IPS DF 19.7 (cell line): ENCODE measurements around the gene CTNNA3.

Experiments used
- DNase-seq: peaks from one replicate; pipeline ENCODE4 v3.0.0-alpha.2; 2013; ENCODE audit warnings: low read depth, low spot score

Gene CTNNA3

DNA sequence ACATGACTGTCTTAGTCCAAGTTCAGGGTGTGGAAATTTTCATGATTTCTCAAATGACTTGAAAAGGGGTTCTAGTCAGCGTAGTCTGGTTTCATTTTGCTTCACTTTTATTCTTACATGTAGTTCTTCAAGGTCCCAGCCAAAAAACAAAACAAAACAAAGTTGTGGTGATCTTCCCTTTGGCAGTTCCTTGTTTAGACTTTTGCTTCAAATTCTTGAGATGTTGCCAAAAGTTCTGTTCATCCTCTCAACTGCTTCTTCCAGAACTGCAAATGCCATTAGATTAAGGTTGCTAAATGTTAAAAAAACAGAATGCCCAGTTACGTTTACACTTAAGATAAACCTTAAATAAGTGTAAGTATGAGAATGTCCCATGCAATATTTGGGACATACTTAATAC is 1140.9 kb downstream of the CTNNA3 start:
- no peak for DNase-seq

DNA sequence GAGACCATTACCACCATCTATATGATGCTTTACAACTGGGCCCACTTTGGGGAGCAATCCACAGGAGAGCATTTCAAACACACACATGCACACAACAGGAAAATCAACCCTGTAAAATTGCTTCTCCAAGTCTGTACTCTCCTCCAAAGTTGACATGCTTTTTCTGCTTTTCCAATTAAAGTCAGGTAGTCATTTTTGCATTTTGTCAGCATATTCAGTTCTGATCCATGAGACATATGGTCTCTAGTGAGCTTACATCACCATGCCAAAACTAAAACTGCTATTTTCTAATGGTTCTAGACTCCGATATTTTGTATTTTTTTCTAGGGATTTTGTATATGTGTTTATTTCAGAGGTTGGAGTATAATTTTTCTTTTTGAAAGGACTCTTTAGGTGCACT is 1143.7 kb downstream of the CTNNA3 start:
- no peak for DNase-seq

DNA sequence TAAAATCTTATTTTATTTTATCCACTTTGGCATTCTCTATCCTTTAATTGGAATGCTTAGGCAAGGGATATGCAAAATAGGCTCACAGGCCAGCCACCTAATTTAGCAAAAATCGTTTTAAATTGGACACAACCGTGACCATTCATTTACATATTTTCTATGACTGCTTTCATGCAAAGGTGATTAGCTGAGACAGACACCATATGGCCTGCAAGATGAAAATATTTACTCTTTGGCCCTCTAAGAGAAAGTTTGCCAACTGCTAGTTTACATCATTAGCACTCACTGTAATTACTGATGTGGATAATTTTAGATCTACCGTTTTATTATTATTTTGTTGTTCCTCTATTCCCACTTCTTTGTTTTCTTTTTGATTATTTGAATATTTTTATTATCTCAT is 1145.6 kb downstream of the CTNNA3 start:
- DNase-seq: no peak

DNA sequence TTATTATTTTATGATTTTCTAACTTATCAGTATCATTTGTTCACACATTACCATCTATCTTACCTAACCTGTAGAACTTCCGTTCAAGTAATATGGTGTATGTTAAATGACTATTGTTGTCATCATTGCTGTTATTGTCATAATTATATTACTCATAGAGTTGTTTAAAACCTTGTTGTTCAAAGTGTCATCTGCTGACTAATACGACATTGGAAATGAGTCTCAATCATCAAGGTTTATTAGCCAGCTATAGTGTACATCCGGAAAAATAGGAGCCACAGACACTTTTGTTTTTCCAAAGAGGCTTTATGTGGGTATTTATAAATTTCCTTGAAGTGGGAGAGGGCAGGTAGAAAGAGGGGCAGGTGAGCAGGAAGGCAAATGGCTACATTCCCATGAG is 1157.1 kb downstream of the CTNNA3 start:
- DNase-seq: no peak

DNA sequence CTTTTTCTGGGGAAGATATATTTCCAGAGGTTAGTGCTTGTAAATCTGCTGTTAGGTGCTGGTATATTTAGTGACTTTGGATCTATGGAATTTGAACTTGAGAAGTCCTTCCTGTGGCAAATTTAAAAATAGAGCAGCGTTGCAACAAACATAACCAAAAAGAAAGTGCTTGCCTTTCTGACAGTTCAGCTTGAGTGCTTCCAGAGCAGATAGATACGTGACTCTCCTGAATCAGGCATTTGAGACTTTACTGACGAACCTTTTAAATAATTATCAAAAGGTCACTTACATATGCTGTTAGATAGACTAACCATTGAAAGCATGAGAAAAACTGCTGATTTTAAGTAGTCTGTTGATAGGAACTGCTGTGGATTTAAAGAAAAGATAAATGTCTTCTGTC is 1157.6 kb downstream of the CTNNA3 start:
- no peak for DNase-seq

DNA sequence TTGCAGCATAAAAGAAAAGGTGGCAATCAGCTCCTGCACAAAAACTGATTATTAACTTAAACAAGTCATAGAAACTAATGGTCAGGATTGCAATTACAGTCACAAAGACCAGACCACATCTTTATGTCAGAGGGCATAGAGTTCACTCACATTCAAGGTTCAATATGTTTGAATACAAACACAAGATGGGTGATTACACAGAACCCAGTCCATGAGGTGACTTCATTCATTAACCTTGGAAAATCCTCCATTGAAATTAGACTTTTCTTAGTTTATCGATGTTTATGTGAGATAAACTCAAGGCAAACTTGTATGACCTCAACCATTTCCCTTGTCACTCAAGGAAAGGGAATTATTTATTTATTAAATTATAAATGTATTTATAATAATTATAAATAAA is 1158.8 kb downstream of the CTNNA3 start:
- DNase-seq: no peak

DNA sequence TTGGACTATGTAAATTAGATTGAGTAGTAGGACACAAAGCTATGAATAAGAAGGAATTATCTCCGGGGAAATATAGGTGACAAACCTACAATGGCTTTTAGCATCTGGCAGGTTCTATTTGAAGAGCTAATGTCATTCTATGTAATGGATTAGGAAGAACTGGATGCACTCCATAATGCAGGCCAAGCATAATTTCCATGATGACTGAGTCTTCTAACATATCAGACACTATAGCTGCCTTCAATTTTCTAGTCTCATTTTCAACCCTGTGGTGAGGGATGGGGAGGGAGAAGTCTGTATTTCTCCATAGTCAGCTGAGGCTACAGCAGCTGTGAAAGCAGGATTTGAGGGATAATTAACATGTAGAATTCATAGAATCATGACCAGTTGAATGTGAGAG is 1160.6 kb downstream of the CTNNA3 start:
- no peak for DNase-seq

DNA sequence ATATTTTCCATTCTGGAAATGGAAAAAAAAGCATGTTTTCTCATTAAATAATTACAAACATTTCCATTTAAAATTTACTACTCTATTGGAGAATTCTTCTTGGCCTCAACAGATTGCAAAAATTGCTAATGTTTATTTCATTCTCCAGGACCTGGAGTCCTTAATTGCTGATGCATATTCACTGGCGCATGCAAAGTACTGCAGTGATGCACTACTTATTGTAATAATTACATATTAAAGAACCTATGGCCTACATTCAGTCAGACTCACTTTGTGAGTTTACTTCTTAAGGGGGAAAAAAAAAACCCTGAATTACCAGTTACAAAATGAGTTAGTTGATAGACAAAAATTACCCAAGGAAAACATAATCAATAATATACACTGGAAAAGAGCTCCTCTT is 1161.1 kb downstream of the CTNNA3 start:
- no peak for DNase-seq

DNA sequence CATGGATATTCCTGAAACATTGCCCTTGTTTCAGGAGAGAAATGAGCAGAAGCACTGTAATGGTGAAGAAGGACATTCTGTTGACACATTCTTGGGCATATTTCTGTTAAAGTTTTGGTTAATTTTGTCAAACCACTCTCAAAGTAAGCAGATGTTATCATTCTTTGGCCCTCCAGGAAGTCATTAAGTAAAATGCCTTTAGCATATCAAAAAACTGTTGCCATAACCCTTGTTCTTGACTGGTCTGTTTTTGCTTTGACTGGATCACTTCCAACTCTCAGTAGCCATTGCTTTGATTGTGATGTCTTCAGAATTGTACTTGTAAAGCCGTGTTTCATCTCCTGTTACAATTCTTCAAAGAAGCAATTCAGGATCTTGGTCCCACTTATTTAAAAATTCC is 1174.5 kb downstream of the CTNNA3 start:
- no peak for DNase-seq

DNA sequence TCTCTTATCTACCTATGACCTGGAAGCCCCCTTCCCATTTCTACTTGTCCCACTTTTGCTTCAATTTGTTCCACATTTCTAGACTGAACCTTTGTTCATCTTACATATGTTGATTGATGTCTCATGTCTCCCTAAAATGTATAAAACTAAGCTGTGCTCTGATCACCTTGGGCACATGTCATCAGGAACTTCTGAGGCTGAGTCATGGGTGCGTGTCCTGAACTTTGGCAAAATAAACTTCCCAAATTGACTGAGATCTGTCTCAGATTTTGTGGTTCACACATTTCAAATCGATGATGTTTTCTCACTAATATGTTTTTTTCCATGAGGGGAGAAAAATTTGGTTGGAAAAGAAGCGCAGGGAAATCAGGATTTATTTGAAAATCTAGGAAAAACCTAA is 1176.4 kb downstream of the CTNNA3 start:
- DNase-seq: no peak

DNA sequence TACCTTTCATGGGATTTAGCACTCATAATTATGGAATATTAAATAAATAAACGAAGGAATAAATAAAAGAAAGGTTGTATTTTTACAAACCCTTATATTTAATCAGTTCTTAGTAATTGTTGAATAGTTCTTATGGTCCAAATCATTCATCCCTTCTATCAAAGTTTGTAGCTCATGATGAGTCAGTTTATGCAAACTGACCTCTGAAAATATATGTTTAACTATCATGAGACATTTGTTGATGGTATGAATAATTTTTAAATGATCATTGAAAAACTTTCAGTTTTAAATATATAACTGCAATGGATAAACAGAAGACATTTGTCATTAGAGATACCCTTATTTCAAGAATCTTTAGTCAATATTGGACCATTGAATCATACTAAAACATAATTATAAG is 1181.3 kb downstream of the CTNNA3 start:
- DNase-seq: no peak

DNA sequence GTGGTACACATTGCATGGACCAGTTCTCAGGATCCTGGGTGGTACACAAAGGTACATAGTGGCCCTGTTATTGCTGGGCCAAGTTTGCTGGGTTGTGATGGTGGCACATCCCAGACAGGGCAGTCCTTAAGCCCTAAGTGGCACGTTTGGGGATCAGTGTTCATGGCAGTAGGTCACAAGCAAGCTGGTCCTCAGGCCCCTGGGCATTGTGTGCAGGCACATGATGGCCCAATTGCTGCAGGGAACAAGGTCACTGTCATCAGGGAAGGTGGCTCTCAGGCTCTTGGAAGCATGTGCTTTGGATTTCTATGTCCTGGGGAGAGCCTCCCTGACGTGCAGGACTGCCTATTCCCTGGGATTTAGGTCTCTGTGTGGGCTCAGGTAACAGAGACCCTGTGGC is 1182.5 kb downstream of the CTNNA3 start:
- DNase-seq: no peak

DNA sequence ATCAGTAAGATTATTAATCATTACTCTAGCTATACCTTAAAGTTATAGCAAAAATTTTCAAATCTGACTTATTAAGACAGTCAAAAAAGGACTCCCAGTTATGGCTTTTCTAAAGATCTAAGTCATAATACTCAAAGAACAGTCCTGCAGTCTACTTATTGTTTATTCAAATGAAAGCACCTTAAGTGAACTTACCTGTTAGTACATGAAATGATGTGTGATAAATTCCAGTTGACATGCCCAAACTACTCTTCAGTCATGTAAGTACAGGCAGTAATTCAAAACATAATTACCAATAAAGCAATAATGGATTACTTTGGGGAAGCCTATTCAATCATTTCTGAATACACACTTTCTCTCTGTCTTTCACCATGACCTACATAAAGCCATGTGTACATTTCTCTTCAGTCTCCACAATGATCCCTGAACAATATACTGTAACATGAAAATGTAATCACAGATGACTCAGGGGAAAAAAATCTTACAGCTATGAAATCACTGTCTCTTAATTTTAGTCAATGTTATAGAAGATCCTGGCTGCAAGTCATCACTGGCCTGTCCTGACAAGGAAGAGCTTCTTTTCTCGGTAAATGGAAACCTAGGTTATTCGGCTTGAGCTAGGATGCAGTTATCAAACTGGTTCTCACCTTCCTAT is 1190.9 kb downstream of the CTNNA3 start:
- DNase-seq: no peak

DNA sequence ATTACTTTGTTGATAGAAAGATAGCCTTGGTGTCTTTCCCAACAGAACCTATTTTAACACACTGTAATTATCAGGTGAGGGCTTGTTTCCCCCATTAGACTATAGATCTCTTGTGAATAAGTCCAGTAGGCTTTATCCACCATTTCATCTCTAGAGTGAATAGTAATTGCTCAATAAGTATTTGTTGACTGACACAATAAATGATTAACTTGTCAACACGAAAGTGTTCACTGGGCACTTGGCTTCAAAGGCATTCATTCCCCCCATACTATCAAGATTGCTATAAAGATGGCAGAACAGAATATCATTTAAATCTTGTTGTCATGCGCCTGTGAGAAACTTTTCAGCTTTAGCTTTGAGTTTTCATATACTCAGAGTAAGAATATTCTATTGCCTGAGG is 1194.6 kb downstream of the CTNNA3 start:
- no peak for DNase-seq

DNA sequence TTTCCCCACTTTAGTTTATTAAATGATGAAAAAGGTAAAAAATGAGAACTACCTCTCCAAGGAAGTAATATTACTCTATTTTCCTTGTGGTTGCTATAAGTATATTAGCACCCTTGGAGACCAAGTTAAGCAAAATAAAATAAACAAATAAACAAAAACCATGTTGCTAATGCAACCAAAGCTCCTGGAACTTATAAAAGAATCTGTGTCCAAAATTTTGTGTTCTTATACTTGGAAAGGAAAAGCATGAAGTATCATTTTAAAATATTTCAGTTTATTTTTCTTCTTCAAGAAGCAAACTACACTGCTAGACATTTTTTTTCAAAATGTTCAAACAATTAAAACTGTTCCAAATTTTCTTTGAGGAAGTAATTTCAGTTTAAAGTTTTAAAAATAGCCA is 1212.0 kb downstream of the CTNNA3 start:
- DNase-seq: no peak

DNA sequence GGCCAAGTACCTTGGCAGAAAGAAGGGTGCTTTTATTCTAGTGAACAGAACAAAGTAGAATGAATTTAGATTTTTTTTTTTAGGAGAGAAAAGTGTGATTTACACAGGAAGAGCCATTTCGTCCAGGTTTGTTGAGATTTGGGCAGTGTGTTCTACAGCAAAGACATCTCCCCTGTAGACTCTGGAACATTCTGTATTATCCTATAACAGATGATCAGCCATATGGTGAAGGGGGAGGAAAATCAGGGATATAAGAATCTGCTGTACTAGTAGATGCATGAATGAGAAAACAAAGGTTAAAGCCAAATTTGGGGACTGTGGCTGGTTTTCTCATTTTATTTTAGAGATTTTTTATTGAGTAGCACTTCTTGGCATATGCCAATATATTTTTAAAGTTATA is 1223.8 kb downstream of the CTNNA3 start:
- no peak for DNase-seq

DNA sequence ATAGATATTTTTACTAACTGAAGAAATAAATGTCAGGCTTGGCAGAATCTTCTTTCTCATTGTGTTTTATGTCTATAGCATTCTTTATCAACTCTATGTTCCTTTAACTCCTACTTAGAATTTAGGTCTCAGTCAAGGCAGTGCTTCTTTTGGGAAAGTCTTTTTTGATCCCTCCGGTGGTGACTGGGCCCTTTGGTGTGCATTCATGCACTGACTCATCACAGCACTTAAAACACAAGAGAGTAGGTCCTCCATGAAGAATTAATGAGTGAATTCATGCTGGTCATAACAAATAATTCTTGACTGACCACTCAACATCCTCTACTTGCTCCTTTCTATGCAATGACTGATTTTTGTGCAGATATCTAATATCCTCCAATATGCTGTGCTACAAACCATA is 1229.0 kb downstream of the CTNNA3 start:
- DNase-seq: no peak

DNA sequence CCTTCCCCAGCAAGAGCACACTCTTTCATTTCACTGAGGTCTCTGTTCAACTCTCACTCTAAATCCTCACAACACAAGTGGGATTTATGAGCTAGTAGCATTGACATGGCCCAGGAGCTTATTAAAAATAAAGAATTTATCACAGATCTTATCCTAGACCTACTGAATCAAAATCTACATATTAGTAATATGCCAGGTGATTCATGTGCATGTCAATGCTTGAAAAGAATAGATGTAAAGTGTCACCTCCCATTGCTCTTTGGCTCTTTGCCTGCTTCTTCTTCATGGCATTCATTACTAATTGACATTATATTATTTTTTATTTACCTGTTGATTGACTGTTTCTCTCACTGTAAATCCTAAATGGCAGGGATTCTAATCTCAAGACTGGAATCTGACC is 1229.4 kb downstream of the CTNNA3 start:
- DNase-seq: no peak

DNA sequence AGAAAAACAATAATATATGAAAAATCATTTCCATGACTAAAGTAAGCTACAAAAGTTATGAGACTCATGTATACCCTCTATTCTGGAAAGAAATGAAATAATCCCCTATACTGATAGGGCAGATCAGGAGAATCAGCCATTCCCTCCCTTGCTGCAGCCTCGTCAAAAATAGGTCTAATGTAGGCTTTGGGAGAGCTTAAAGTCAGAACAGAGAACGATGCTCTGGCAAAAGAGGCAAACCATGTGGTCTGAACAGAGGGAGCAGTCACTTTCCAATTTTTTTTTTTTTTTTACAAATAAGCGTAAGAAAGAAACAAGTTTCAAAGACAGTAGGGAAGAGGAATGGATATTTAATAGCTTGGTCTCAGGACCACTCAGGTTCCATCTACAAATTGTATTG is 1232.4 kb downstream of the CTNNA3 start:
- DNase-seq: no peak

DNA sequence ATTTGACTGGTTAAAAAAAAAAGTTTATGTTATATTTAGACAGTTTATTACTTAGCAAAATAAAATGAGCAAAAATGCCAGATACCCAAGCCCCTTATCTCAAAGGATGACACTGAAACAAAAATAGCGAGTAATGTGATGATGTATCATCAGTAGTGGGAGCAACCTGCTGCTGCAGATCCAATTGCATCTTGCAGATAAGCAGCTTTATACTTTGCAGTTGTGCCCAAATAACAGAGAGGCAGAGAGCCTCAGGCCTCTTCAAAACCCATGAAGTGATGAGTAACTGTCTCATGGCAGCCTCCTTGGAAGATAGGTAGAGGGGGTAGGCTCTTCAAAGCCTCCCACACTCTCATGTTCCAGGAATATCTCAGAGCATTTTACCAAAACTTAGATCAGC is 1238.4 kb downstream of the CTNNA3 start:
- no peak for DNase-seq

DNA sequence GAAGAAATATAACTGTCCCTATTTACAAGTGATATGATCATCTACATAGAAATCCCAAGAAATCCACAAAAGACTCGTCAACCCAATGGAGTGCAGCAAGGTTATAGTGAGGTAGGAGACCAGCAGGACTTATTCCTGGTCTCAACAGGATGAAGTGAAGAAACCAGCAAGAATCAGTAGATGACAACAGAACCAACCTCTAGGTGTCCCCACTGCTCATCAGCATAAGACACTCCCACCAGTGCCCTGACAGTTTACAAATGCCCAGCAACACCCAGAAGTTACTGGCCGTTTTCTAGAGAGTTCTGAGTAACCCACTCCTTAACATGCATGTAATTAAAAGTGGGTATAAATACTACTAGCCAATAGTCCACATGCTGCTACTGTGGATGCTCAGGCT is 1240.7 kb downstream of the CTNNA3 start:
- DNase-seq: no peak

DNA sequence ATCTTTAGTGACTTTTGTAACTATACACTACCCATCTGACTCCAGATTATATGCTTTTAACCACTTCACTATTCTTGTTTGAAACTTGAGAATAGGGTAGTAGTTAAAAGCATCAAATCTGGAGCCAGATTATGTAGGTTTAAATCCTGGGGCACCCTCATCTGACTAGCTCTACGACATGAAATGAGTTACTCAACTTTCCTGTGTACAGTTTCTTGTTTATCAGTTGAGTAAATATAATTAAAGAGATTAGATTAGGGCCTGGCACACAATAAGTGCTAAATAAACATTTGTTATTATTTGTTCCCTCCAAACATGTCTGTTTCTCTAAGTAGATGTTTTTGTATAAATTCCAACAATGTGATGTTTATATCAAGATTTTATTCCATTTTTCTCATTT is 1255.4 kb downstream of the CTNNA3 start:
- no peak for DNase-seq

DNA sequence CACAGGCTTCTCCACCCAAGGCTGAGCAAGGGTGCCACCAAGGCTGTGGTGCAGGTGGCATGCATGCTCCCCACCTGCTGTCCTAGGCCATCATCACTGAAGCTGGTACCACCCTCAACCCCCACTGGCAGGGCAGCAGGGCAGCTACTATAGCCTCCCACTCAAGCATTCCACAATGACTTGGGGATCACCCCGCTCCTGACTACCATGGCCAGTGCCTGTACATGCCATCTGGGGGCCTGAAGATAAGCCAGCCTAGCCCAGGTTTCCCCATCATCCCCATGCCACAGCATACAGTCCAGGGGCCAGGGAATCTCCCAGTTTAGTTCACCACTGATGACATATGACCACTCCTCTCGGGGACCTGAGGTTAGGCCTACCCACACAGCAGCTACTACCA is 1281.1 kb downstream of the CTNNA3 start:
- no peak for DNase-seq

DNA sequence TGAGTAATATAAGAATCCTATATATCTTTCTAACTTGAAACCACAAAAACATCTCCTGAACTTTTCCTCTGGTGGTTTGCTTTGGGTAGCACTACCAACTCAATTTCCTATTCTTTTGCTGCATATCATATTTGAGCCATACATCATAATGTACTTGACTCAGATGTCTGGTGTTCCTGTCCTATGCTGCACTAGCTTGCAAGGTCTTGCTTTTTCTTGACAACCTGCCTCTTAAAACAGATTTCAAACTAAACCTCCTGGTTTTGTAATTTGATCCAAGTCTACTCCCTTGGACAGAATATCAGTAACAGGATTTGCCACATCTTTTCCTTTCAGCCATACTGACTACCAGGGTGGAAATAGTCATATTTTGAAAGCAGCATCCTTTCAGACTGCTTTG is 1290.4 kb downstream of the CTNNA3 start:
- DNase-seq: no peak
